ENCODE data around the gene BLOC1S2. TPM values are rescaled to one million over a fixed set of nuclear protein-coding genes. Genes with fewer than 3 reads are reported as not detected.
"Not testable (repeated sequence)": the region's sequence is repeated elsewhere in the genome, so short reads cannot be mapped to it uniquely, and the experiment has no call there.

Gene BLOC1S2
- total RNA-seq, 1 donor from 2014 or later = 65.7 TPM

DNA sequence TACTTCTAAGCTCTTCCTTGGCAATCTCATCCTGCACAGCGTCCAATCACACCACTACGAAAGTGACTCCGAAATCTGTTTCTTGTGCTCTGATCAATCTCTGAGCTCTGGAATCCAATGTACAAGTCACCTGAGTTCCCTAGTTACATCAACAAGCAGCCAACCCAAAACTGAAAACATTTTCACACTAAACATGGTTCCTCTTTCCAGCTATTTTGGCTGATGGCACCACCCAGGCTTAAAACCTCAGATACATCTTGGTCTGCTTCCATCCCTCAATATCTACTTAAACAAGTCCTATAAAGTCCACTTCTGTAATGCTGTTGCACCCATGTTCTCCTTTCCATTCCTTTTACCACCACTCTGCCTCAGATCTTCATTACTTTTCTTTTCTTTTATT is 3.6 kb downstream of the BLOC1S2 start:
- Mint-ChIP-seq H3K9me3 (no peaks in the 10 kb centered on the region), H3K4me3 (no peak overlapping the region), H3K27me3 (ENCODE audit: insufficient read depth) (no peaks in the 10 kb centered on the region), H3K4me1 (ENCODE audit: low read depth) (peaks cover 38% of the 10 kb centered on the region), H3K27ac (no peak overlapping the region), H3K36me3 (ENCODE audit: low read depth) (peaks cover 28% of the 10 kb centered on the region)
- intact Hi-C loops (cut with micrococcal nuclease) = loop anchor here (10.0 kb wide), 1 partner anchor 548 kb away; the partner anchor contains the start of genes COX15 and CUTC
- DNase-seq (ENCODE audit: low spot score) = no peak

GRCh38 chr10:100276971-100277370 is 9.5 kb downstream of the BLOC1S2 start:
- H3K4me1 Mint-ChIP-seq (ENCODE audit: low read depth); DNase-seq (ENCODE audit: low spot score); H3K9me3 Mint-ChIP-seq; H3K27me3 Mint-ChIP-seq (ENCODE audit: insufficient read depth); H3K4me3 Mint-ChIP-seq; intact Hi-C loops (cut with micrococcal nuclease); H3K27ac Mint-ChIP-seq: not testable (repeated sequence)
- H3K36me3 Mint-ChIP-seq (ENCODE audit: low read depth) = peaks cover 39% of the 10 kb centered on the region

DNA sequence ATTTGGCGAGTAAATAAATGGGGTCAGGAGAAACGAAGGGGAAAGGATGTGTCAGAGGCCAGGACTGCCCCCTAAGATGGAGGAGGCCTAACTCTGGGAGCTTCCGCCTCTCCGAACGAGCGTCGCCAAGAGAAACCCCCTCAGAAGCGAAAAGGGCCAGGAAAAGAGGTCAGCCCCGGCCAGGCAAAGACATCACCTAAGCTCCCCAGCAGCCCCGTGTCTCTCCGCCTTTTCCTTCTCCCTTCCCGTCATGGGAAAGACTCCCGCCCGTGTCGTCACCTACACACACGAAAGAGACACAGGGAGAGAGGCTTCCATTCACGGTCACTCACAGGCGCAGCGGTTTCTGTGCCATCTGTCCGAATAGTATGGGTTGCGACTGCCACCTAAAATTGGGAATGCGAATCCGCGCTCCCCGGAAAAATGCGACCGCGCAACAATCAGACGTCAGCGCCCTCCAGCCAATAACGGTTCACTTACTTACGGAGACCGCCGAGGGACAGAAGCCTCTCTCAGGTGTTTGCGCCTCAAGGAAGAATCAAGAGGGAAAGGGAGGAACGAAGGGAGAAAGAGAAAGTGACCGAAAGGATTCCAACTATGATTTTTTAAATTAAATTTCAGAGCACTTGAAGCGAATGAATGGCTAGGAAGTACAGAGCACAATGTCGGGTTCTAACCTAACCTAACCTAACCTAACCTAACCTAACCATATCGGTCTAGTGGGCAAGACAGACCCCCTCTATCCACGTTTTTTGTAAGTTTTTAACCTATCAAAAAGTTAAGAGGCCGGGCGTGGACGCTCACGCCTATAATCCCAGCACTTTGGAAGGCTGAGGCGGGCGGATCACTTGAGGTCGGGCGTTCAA is 19.0 kb downstream of the BLOC1S2 start, which contains the start of gene CWF19L1:
CWF19L1 (minus strand) TSS at position 400 of the 866 bp plus-strand sequence; CDS start at position 355, 45 bp downstream.
- Mint-ChIP-seq H3K27ac (peak within 1 kb of the TSS; percentile 95), H3K9me3 (no peaks in the 10 kb centered on the region), H3K4me1 (ENCODE audit: low read depth) (peaks cover 20% of the 10 kb centered on the region), H3K27me3 (ENCODE audit: insufficient read depth) (no peaks in the 10 kb centered on the region), H3K36me3 (ENCODE audit: low read depth) (peaks cover 9% of the 10 kb centered on the region), H3K4me3 (peak within 1 kb of the TSS; percentile 99)
- intact Hi-C loops (cut with micrococcal nuclease) = loop anchor here (1.0 to 5.0 kb wide), 6 partner anchors 19 to 240 kb away; partner anchors contain the start of genes BLOC1S2, CHUK, ERLIN1 and SCD
- peak; percentile 72 for DNase-seq (ENCODE audit: low spot score)

DNA sequence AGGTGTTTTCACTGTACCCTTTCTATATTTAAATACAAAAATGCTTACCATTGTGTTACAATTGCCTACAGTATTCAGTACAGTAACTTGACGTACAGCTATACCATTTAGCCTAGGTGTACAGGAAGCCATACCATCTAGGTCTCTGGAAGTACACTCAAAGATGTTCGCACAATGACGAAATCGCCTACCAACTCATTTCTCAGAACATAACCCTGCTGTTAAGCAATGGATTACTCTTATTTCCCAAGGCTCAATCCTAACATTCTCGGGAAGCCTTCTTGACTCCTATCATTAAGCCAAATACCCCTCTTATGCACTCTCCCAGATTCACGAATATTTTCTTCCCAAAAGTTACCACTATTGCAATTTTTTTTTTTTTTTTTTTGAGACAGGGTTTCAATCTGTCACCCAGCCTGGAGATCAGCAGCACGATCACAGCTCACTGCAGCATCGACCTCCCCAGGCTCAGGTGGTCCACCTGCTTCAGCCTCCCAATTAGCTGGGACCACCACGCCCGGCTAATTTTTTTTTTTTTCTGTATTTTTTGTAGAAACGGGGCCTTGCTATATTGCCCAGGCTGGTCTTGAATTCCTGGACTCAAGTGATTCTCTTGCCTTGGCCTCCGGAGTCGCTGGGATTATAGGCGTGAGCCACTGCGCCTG is 20.5 kb downstream of the BLOC1S2 start:
- DNase-seq (ENCODE audit: low spot score) = no peak
- H3K36me3 Mint-ChIP-seq (ENCODE audit: low read depth) = peaks cover 12% of the 10 kb centered on the region
- no peaks in the 10 kb centered on the region for H3K9me3 Mint-ChIP-seq
- H3K4me1 Mint-ChIP-seq (ENCODE audit: low read depth) = peaks cover 26% of the 10 kb centered on the region
- no peaks in the 10 kb centered on the region for H3K27me3 Mint-ChIP-seq (ENCODE audit: insufficient read depth)
- H3K4me3 Mint-ChIP-seq = peak overlapping the region; percentile 70
- H3K27ac Mint-ChIP-seq = peak overlapping the region; percentile 20
- intact Hi-C loops (cut with micrococcal nuclease) = loop anchor here (5.0 kb wide), 1 partner anchor 241 kb away; no protein-coding TSS in a partner anchor

GRCh38 chr10:100254191-100254590 is 32.3 kb downstream of the BLOC1S2 start:
- Mint-ChIP-seq H3K27me3 (ENCODE audit: insufficient read depth) (no peaks in the 10 kb centered on the region), H3K4me3 (no peak overlapping the region), H3K4me1 (ENCODE audit: low read depth) (peaks cover 10% of the 10 kb centered on the region), H3K27ac (no peak overlapping the region), H3K9me3 (no peaks in the 10 kb centered on the region), H3K36me3 (ENCODE audit: low read depth) (peaks cover 48% of the 10 kb centered on the region)
- no peak for DNase-seq (ENCODE audit: low spot score)
- intact Hi-C loops (cut with micrococcal nuclease) = no loop called here

DNA sequence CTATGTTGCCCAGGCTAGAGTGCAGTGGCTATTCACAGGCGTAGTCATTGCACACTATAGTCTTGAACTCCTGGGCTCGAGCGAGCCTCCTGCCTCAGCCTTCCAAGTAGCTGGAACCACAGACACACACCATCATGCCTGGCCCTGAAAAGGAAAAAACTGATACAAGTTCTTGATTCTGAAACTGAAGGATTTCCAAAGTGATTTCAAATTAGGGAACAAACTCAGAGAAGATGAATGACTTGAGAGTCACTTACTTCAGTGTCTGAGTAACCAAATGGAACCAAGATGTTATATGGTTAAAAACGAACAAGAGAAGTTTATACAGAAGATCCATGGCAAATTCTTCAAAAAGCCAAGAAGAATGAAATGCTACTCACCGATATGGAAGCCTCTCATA is 33.4 kb downstream of the BLOC1S2 start:
- Mint-ChIP-seq H3K4me1 (ENCODE audit: low read depth) (peaks cover 6% of the 10 kb centered on the region), H3K36me3 (ENCODE audit: low read depth) (peaks cover 46% of the 10 kb centered on the region), H3K27me3 (ENCODE audit: insufficient read depth) (no peaks in the 10 kb centered on the region), H3K27ac (no peak overlapping the region), H3K9me3 (no peaks in the 10 kb centered on the region), H3K4me3 (no peak overlapping the region)
- intact Hi-C loops (cut with micrococcal nuclease) = no loop called here
- no peak for DNase-seq (ENCODE audit: low spot score)

- intact Hi-C loops (cut with micrococcal nuclease) = no loop called here
- H3K9me3 Mint-ChIP-seq = no peaks in the 10 kb centered on the region
- H3K27ac Mint-ChIP-seq = no peak overlapping the region
- peaks cover 41% of the 10 kb centered on the region for H3K36me3 Mint-ChIP-seq (ENCODE audit: low read depth)
- H3K4me3 Mint-ChIP-seq = no peak overlapping the region
- no peak for DNase-seq (ENCODE audit: low spot score)
- no peaks in the 10 kb centered on the region for H3K4me1 Mint-ChIP-seq (ENCODE audit: low read depth)
- H3K27me3 Mint-ChIP-seq (ENCODE audit: insufficient read depth) = no peaks in the 10 kb centered on the region
Observed at GRCh38 chr10:100248820-100249219, 37.7 kb downstream of the BLOC1S2 start.

DNA sequence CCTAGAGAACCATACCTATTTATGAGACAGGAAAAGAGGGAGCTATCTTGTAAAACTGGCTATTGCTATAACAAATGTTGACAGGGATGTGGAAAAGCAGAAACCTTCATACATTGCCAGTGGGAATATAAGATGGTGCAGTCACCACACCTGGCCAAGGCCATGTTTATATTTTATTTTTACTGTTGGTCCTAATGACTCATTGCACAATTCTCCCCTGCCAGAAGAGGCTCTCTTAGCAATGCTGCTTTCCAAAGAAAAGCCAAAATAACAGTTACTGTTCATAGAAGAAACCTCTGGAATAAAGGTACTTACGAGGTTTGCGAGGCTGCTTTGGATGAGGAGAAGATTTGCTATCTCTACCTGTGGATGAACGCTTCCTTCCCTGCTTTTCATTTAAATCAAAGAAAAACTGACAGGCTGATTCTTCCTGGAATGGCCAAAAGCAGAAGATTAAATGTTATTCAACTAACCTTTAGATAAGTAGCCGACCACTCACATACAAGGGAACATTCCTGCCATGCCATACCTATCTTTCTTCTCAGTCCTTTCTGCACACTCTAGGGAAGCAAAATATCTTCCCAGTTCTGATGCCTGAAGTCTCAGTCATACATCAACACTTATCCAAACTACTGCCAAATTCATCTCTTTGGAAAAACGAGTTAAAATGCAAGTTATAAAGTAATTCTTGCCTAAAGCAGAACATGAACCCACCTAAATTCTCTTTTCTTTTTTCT is 40.8 kb downstream of the BLOC1S2 start:
- intact Hi-C loops (cut with micrococcal nuclease) = no loop called here
- Mint-ChIP-seq H3K36me3 (ENCODE audit: low read depth) (peaks cover 41% of the 10 kb centered on the region), H3K4me3 (no peak overlapping the region), H3K9me3 (no peaks in the 10 kb centered on the region), H3K4me1 (ENCODE audit: low read depth) (peaks cover 2% of the 10 kb centered on the region), H3K27me3 (ENCODE audit: insufficient read depth) (no peaks in the 10 kb centered on the region), H3K27ac (no peak overlapping the region)
- DNase-seq (ENCODE audit: low spot score) = no peak

GRCh38 chr10:100239851-100240250 is 46.6 kb downstream of the BLOC1S2 start:
- peaks cover 11% of the 10 kb centered on the region for H3K4me1 Mint-ChIP-seq (ENCODE audit: low read depth)
- DNase-seq (ENCODE audit: low spot score) = no peak
- H3K36me3 Mint-ChIP-seq (ENCODE audit: low read depth) = peaks cover 36% of the 10 kb centered on the region
- no peaks in the 10 kb centered on the region for H3K27me3 Mint-ChIP-seq (ENCODE audit: insufficient read depth)
- H3K9me3 Mint-ChIP-seq = no peaks in the 10 kb centered on the region
- intact Hi-C loops (cut with micrococcal nuclease) = loop anchor here (5.0 kb wide), 1 partner anchor 393 kb away; no protein-coding TSS in a partner anchor
- H3K27ac Mint-ChIP-seq = no peak overlapping the region
- no peak overlapping the region for H3K4me3 Mint-ChIP-seq

DNA sequence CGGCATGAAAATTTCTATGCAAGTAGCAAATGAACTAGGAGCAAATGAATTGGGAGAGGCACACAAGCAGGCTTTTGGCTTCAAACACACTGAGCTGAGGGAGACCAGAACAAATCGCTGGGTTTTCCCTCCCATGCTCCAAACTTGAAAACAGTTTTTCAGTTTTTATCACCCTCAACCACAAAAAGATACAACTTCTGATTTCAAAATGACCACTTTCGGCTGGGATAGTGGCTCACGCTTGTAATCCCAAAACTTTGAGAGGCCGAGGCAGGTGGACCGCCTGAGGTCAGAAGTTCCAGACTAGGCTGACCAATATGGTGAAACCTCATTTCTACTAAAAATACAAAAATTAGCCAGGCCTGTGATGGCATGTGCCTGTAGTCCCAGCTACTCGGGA is 48.1 kb downstream of the BLOC1S2 start:
- Mint-ChIP-seq H3K27ac (no peak overlapping the region), H3K36me3 (ENCODE audit: low read depth) (peaks cover 32% of the 10 kb centered on the region), H3K4me3 (no peak overlapping the region), H3K4me1 (ENCODE audit: low read depth) (peaks cover 11% of the 10 kb centered on the region), H3K9me3 (no peaks in the 10 kb centered on the region), H3K27me3 (ENCODE audit: insufficient read depth) (no peaks in the 10 kb centered on the region)
- intact Hi-C loops (cut with micrococcal nuclease) = no loop called here
- DNase-seq (ENCODE audit: low spot score) = no peak

DNA sequence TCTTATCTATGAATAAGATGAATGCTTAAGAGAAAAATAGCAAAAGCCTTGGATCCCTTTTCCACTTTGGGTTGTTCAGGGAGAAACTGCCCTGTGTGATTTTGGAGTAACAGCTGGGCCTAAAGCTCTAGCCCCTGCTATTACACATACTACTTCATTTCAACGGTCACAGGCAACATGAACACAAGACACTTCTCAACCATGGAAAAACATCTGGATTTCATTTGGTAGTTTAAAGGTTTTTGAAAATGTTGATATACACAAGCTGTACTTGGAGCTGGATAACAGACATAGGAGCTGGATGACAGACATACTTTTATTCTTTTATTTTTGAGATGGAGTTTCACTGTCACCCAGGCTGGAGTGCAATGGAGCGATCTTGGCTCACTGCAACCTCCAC is 54.4 kb downstream of the BLOC1S2 start:
- Mint-ChIP-seq H3K4me1 (ENCODE audit: low read depth) (peaks cover 25% of the 10 kb centered on the region), H3K36me3 (ENCODE audit: low read depth) (peaks cover 24% of the 10 kb centered on the region), H3K9me3 (no peaks in the 10 kb centered on the region), H3K4me3 (no peak overlapping the region), H3K27me3 (ENCODE audit: insufficient read depth) (no peaks in the 10 kb centered on the region), H3K27ac (no peak overlapping the region)
- no peak for DNase-seq (ENCODE audit: low spot score)
- intact Hi-C loops (cut with micrococcal nuclease) = no loop called here

DNA sequence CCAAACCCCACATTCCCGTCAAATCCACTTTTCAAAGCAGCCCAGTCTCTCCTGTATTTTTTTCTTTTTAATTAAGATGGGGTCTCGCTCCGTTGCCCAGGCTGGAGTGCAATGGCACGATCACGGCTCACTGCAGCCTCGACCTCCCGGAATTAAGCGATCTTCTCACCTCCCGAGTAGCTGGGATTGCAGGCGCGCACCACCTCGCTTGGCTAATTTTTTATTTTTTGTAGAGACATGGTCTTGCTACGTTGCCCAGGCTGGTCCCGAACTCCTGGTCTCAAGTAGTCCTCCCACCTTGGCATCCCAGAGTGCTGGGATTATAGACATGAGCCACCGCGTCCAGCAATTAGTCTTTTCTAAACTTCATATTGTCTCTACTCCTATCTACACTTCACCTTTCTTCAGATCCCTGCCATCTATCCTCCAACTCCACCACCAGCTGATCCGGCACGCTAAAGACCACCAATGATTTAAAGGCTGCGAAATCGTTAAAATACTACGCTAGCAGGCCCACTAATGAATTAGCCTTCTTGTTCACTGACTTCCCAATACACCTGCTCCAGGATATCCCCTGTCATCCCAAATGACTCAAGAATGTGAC is 56.6 kb downstream of the BLOC1S2 start:
- peaks cover 34% of the 10 kb centered on the region for H3K4me1 Mint-ChIP-seq (ENCODE audit: low read depth)
- H3K4me3 Mint-ChIP-seq = peak overlapping the region; percentile 97
- intact Hi-C loops (cut with micrococcal nuclease) = loop anchor here (1.0 to 10.0 kb wide), 5 partner anchors 37 to 385 kb away; partner anchors contain the start of genes BLOC1S2, CWF19L1 and ERLIN1
- no peak for DNase-seq (ENCODE audit: low spot score)
- H3K9me3 Mint-ChIP-seq = no peaks in the 10 kb centered on the region
- H3K36me3 Mint-ChIP-seq (ENCODE audit: low read depth) = peaks cover 22% of the 10 kb centered on the region
- no peaks in the 10 kb centered on the region for H3K27me3 Mint-ChIP-seq (ENCODE audit: insufficient read depth)
- H3K27ac Mint-ChIP-seq = peak overlapping the region; percentile 82
